Mammary epithelial cell (primary cell): Measurements from ENCODE around the gene CELF2.

Source experiments
- CTCF ChIP-seq, 2 donors: IDR thresholded peaks in 1 of 2; conservative IDR thresholded peaks in 1 of 2; 2 replicates each; pipeline ENCODE4 v1.5.1; 2011 to 2012; ENCODE audit warnings: inconsistent platforms in 2 of 2, low read length in 2 of 2, mild to moderate bottlenecking in 2 of 2, control low read depth in 1 of 2, low read depth in 1 of 2; ENCODE audit not compliant: insufficient read depth in 1 of 2; ENCODE audit errors: extremely low read depth in 1 of 2
- EZH2 ChIP-seq: IDR thresholded peaks from 2 replicates; pipeline ENCODE4 v1.6.1; 2012; ENCODE audit warnings: low read length, inconsistent platforms, borderline replicate concordance

GRCh38 chr10:11145495-11145855 is 127.8 kb downstream of the CELF2 start:
- no peak for TF ChIP-seq CTCF (conservative IDR thresholded peaks at IDR 0.05 in 1 of 2, IDR thresholded peaks at IDR 0.05 in 1 of 2; ENCODE audit: extremely low read depth in 1 of 2, insufficient read depth in 1 of 2, low read depth in 1 of 2, low read length in 2 of 2)
- no peak for TF ChIP-seq EZH2
